A204.1 (cell line): Measurements from ENCODE around the gene SPATA9.
"Not testable (repeated sequence)": the region's sequence is repeated elsewhere in the genome, so short reads cannot be mapped to it uniquely, and the experiment has no call there.

Experiments used
- FAIRE-seq: peaks from 2 replicates; lab custom pipeline; 2012; peaks lifted over from hg19 to GRCh38; lab: Jason Lieb, UNC

Gene SPATA9

GRCh38 chr5:95717439-95717838, 34.6 kb upstream of the SPATA9 start:
- no peak for FAIRE-seq

- no peak for FAIRE-seq
These were observed 33.1 kb upstream of the SPATA9 start for GRCh38 chr5:95715799-95716461.

GRCh38 chr5:95713960-95714710, 31.3 kb upstream of the SPATA9 start:
- no peak for FAIRE-seq

DNA sequence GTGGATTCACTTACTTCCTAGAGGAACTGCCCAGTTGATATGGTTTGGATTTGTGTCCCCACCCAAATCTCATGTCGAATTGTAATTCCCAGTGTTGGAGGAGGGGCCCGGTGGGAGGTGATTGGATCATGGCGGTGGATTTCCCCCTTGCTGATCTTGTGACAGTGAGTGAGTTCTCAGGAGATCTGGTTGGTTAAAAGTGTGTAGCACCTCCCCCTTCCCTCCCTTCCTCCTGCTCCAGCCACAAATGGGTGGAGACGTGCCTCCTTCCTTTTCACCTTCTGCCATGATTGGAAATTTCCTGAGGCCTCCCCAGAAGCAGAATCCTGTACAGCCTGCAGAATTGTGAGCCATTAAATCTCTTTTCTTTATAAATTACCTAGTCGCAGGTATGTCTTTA, 30.5 kb upstream of the SPATA9 start:
- FAIRE-seq, result not testable (repeated sequence)

DNA sequence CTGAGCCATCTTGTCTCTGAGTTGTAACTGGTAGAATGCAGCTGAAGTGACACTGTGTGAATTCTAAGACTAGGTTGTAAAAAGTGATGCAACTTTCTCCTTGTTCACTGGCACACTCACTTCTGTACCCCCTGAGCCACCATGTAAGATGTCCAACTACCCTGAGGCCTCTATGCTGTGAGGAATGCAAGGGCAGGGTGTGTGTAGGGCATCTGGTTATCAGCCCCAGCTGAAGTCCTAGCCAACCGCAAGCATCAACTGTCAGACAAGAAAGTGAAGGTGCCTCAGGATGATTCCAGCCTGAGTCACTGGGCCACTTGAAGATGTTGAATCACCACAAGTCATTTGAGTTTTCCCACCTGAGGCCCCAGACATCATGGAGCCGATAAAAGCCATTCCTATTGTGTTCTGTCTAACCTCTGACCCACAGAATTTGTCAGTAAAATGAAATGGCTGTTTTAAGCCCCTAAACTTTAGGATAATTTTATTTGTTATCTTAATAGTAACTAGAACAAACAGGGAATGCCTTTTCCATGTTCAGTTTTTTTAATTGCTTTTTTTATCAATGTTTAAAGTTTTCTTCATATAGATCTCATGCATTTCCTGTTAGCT, 29.7 kb upstream of the SPATA9 start:
- FAIRE-seq, result no peak

DNA sequence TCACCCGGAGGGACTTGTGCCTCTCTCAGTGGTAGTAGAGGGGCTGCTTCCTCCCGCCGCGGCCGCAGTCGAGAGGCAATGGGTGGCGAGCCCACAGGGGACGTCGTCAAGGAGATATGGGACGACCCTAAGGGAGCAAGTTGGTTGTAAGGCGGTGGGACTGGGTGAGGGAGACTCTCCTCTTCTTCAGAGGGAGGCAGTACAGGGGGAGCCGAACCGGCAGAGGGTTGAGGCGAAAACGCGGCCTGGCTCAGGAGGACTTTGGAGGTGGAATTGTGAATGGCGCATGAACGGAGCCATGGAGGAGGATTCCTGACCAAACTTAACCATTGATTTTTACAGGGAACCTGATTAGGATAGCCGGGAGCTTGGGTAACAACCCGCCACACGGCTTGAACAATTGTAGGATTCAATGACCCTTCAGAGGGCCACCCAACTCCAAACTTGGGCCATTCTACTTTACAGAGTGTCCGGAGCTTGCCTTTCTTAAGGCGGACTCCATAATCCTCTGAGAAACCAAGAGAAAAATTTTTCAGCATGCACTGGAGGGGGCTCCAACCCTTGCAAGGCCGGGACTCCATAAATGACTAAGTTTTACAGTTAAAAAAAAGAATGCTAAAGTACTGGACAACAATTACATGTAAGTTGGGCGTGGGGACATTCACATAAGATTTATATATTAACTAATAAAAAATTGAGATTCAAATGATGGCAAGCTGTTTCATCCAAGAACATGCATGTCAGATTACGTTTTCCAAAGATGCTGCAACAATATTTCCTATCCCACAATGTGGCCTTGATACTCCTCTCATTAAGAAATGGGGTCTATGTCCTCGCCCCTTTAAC, 28.9 kb upstream of the SPATA9 start:
- no peak for FAIRE-seq

GRCh38 chr5:95710651-95711500, 28.1 kb upstream of the SPATA9 start:
- FAIRE-seq, result not testable (repeated sequence)

DNA sequence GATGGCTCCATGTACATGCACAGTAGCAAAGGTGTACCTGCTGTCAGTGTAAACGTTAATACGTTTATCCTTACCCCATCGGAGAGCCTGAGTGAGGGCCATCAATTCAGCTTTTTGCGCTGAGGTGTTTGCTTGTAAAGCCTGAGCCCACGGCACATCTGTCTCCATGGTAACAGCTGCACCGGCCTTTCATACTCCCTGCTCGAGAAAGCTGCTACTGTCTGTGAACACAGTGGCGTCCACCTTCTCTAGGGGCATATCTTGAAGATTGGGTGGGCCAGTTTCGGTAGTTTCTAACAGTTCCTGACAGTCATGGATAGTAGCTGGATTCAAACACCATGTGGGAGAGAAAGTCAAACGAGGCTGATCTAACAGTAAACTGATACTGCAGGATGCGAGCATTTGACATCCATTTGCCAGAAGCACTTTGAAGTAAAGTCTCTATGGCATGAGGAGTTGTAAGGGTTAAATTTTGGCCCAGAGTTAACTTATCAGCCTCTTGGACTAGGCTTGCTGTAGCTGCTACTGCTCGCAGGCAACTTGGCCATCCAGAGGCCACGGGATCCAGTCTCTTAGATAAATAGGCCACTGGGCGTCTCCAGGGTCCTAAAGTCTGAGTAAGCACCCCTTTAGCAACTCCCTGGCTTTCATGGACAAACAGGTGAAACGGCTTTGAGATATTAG, 27.3 kb upstream of the SPATA9 start:
- no peak for FAIRE-seq

- no peak for FAIRE-seq
These were observed 26.1 kb upstream of the SPATA9 start for GRCh38 chr5:95708876-95709275.

DNA sequence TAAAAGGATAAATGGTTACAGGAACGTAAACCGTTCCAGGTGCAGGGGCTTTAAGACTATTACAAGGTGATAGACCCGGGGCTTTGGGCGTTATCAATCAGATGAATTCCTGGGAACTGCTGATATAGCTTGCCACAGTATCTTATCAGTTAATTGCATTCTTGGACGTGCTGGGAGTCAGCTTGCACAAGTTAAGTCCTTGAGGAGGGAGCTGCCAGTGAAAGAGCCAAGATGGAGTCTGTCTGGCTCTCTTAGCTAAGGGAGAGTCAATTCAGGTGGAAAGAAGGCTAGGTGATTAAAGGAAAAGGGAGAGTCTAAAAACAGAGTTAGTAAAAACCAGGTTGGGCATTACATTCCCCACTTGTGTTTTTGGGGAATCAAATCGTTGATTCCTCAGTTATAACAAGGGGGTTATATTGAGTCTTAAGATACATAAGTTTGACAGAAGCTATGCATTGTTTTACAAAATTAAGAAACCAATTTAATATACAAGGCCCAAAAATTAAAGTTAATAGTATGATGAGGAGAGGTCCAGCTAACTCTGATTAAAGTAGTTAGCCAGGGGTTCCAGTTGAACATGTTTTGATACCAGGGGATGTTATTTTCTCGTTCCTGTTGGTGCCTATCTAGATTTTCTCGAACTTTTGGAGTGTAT, 24.9 kb upstream of the SPATA9 start:
- FAIRE-seq, result not testable (repeated sequence)

- no peak for FAIRE-seq
These were observed 24.3 kb upstream of the SPATA9 start for GRCh38 chr5:95707055-95707454.

GRCh38 chr5:95706196-95706595, 23.4 kb upstream of the SPATA9 start:
- FAIRE-seq, result not testable (repeated sequence)

GRCh38 chr5:95704150-95704549, 21.4 kb upstream of the SPATA9 start:
- peak; percentile 14 for FAIRE-seq

GRCh38 chr5:95701074-95701473, 18.3 kb upstream of the SPATA9 start:
- no peak for FAIRE-seq

- no peak for FAIRE-seq
These were observed 16.5 kb upstream of the SPATA9 start for GRCh38 chr5:95699337-95699736.

DNA sequence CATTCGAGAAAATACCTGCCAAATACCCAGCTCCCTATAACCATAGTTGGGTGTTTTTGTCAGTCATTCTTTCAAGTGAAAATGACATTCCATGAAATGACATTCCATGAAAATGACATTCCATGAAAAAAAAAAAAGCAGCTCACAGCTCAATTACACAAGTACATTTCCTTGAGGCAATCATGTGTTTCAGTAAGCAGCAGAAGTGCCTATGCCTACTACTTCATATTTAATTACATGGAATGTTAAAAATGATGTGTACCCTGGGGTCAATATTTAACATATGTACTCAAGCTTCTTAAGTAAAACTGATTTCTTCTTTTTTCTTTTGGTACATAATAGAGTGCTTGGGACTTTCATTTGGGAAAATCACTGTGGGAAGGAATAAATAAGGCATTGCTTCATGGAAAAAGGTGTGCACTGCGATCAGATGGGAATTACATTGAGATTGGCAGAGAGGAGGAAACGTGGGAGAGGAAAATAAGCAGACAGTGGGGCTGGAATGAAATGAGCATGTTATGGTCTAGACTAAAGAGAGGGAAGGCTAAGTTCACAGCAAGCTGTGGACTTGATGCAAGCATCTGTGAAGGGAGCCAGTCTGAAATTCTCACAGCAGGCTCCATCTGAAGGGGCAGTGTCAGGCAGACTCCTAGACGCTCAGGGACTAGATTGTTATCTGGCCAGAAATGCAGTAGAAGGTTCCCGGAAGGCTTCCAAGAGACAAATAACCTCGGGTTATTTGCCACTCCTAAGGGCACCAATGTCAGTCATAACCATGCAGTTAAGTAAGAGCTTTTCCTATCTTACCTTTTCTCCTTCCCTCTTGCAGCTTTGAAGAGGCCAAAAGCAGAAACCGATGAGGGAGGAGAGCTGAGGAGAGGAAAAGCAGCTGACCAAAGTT, 15.2 kb upstream of the SPATA9 start:
- FAIRE-seq, result no peak

DNA sequence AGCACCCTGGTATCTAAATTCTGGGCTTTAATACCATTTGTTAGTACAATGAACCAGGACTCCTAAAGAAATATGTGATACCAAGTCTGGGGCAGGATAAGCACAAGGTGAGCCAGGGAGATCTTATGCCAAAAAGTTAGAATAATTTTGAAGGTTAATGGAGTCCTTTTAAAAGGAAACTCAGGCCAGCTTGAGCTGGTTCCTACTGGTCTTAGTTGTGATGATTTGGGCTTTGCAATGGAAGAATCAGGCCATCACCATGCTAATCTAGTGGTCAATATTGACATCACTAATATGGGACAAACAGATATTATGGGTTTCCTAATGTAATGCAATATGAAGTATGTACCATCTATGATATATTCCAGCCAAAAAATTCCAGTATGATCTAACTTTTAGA, 7.5 kb upstream of the SPATA9 start:
- FAIRE-seq, result no peak

DNA sequence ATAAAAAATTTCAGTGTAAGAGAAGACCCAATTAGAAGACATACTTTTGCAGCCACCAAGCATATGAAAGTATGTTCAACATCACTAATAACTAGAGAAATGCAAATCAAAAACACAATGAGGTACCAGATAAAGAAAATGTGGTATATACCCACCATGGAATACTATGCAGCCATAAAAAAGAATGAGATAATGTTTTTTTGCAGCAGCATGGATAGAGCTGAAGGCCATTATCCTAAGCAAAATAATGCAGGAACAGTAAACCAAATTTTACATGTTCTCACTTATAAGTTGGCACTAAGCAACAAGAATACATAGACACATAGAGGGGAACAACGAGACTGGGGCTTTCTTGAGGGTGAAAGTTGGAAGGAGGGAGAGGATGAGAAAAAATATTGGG, 6.9 kb upstream of the SPATA9 start:
- FAIRE-seq, result no peak

GRCh38 chr5:95686651-95687050, 3.9 kb upstream of the SPATA9 start:
- no peak for FAIRE-seq
